Upper lobe of left lung (tissue), 4 donors: Measurements from ENCODE around the gene TNK2.

Experiments
- CTCF ChIP-seq, 6 experiments: fragments of 450-650 bp in 4 of 6; fragments of 200-600 bp in 2 of 6; sonication (generic) in 2 of 6; IDR thresholded peaks; one replicate each; pipeline ENCODE4 v1.5.1; 2016 to 2019; ENCODE audit warnings: antibody characterized with exemption in 6 of 6
- POLR2A ChIP-seq, 4 donors: fragments of 450-650 bp; IDR thresholded peaks; one replicate each; pipeline ENCODE4 v1.5.1; 2016 to 2017; ENCODE audit warnings: antibody characterized with exemption in 4 of 4, mild to moderate bottlenecking in 2 of 4
- POLR2AphosphoS5 ChIP-seq, 2 donors: sonication (generic); formaldehyde crosslinking; IDR thresholded peaks; one replicate each; pipeline ENCODE4 v1.5.1; 2017; ENCODE audit warnings: antibody characterized with exemption in 2 of 2

- TF ChIP-seq POLR2A (IDR thresholded peaks at IDR 0.05) (no peak), CTCF (IDR thresholded peaks at IDR 0.05) (no peak), POLR2AphosphoS5 (IDR thresholded peaks at IDR 0.05) (no peak)
Observed at GRCh38 chr3:195825857-195826804, 82.2 kb downstream of the TNK2 start.
